Limb (tissue), 2 donors: ENCODE results near the gene INTS6.

Experiments
- DNase-seq, 2 donors: peaks; one replicate each; pipeline ENCODE4 v3.0.0-alpha.2; 2016; ENCODE audit errors: extremely low spot score in 2 of 2

Gene INTS6

GRCh38 chr13:51348069-51348967, 104.5 kb downstream of the INTS6 start:
- no peak for DNase-seq

DNA sequence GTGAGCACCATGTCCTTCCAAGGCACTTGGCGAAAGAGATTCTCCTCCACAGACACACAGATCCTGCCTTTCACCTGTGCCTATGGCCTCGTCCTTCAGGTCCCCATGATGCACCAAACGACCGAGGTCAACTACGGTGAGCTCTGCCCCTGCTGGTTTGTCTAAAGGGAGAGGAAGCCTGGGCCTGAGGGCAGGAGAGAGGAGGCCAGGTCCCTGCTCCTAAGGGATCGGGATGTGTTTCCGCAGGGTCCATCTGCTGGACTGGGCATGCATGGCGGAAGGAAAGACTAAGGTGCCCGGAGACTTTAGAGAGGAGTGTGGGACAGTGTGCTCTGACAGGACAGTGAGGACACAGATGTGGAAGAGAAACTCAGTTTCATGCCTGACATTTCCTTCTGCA, 105.7 kb downstream of the INTS6 start:
- DNase-seq: no peak

- no peak for DNase-seq
These were observed 106.4 kb downstream of the INTS6 start for GRCh38 chr13:51346397-51346796.

- DNase-seq: no peak
These were observed 109.4 kb downstream of the INTS6 start for GRCh38 chr13:51343475-51343874.

- DNase-seq: no peak
These were observed 110.1 kb downstream of the INTS6 start for GRCh38 chr13:51342706-51343105.

- no peak for DNase-seq
These were observed 111.0 kb downstream of the INTS6 start for GRCh38 chr13:51341791-51342190.

DNA sequence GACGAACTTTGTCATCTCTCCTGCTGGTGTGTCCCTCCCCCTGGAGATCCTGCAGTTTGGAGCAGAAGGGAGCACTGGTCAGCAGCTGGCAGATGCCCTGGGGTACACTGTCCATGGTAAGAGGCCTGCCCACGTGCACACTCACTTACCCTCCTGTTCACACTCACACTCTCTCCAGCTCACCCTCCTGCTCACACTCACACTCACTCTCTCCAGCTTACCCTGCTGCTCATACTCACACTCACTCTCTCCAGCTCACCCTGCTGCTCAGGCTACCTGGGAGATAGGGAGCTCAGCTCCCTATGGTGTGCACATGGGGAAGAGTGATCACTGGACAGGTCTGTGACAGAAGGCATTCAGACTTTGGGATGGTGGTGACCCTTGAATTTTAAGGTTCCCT, 111.6 kb downstream of the INTS6 start:
- DNase-seq: no peak

DNA sequence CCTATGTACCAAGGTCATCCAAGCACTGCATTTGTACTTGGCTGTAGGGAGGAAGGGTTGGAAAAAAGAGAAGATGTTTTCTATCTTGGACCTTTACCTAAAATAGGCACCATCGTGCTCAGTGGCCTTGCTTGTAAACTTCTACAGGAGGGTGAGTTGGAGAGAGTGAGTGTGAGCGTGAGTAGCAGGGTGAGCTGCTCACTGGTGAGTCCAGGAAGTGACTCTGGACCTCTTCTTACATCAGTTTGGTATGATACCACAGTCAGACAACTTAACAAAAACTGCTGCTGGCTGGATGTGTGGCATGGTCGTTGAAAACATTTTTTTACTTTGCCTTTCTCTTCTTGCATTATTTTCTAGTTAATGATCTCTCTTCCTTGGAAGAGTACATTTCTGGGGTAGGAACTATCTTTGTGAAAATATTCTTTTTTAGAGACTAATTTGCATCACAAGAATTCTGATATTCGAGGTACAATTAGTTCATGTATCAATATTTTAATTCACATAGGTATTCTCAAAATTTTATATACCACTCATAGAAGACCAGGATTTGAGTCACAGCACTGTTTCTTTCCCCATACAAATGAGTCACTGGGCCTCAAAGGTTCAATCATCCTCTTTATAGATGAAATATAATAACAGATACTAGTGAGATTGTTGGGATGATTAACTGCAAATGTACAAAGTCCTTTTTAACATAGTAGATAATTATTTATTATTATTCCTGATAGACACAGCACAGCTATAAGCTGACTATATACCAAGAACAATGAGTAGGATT, 112.7 kb downstream of the INTS6 start:
- DNase-seq: no peak

DNA sequence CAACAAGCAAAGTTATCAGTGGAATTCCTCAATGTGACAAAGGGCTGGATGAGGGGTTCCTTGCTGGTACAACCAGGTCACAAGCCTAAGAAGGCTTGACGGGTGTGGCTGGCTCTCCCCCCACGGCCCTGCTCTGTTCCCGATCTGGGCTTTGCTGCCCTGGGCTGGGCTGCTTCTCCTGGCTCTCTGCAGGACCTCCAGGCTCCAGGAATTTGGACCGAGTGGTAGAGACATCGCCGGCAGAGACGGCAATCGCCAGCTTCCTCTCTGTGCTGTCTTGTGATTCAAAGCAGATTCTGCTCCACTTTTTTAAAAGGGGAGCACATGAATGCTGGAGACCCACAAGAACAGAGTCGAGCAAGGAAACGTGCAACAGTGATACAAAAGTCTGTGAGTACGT, 113.5 kb downstream of the INTS6 start, which contains the start of gene SERPINE3:
SERPINE3 (plus strand) TSS at position 338 of the 400 bp plus-strand sequence. CDS start 1,401 bp downstream, outside the sequence.
- no peak for DNase-seq

- DNase-seq: no peak
These were observed 116.1 kb downstream of the INTS6 start for GRCh38 chr13:51336746-51337145.

DNA sequence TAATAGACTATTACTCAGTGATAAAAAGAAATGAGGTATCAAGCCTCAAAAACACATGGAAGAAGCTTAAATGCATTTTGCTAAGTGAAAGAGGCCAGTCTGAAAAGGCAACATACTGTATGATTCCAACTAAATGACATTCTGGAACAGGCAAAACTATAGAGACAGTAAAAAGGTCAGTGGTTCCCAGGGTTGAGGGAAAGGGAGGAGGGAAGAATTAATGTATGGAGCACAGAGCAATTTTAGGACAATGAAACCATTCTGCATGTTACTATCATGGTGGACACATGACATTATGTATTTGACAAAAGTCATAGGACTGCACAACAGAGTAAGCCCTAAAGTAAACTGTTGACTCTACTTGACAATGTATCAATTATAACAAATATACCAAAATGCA, 119.0 kb downstream of the INTS6 start:
- DNase-seq: no peak

- DNase-seq: no peak
These were observed 119.4 kb downstream of the INTS6 start for GRCh38 chr13:51333421-51333820.

GRCh38 chr13:51332566-51333361, 120.1 kb downstream of the INTS6 start:
- DNase-seq: no peak

GRCh38 chr13:51331354-51331861, 121.4 kb downstream of the INTS6 start:
- DNase-seq: no peak

DNA sequence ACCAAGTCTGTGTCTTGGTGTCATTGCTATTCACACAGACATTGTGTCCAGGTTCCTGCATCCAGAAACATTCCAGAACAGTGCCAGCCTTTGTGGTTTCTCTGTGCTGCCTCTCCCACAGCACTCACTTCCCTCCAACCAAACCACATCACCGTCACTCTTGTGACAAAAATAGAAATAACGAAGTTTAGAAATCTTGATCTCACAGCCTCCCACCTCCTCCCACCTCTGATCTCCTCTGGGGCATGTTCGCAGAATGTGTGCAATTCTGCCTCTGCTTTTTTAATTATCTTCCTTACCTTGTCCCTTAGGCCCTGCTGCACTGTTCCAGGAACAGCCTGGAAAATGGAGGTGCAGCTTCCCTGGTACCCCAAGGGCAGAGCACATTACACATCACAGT, 122.0 kb downstream of the INTS6 start:
- no peak for DNase-seq

DNA sequence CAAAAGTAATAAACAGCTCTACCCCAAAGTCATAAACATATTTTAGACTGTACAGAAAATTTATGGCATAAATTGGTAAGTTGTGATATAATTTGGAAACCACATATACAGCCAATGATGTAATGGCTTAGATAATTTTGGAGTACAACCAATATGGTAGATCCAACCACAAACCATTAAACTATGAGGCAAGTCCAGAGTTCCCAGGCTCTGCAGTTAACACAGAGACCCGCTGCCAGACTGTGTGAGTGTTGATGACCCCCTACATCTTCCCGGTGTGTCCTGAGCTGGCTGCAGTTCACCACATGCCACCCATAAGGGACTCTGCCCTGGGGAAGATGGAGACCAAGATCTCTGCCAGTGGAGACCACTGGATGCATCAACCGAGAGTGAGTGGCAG, 123.2 kb downstream of the INTS6 start:
- DNase-seq: no peak

DNA sequence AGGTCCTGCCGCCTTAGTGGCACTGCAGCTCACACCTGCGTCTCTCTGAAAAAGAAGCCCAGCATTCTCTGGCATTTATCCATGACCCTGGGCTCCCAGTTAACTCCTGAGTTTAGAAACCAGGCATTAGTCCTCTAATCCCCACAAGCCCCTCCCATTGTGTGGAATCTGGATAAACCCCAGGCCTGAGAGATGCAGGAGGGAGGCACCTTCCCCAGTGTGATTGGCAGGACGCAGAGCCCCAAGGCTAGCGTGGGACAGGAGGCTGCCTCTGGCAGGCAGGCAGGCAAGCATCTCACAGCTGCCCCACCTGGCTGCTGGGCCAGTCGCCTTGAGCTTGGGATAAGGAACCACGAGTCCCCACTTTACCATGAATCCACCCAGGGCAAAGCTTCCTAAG, 124.3 kb downstream of the INTS6 start:
- no peak for DNase-seq

- DNase-seq: no peak
These were observed 124.9 kb downstream of the INTS6 start for GRCh38 chr13:51327961-51328360.

- no peak for DNase-seq
These were observed 126.1 kb downstream of the INTS6 start for GRCh38 chr13:51326777-51327176.

DNA sequence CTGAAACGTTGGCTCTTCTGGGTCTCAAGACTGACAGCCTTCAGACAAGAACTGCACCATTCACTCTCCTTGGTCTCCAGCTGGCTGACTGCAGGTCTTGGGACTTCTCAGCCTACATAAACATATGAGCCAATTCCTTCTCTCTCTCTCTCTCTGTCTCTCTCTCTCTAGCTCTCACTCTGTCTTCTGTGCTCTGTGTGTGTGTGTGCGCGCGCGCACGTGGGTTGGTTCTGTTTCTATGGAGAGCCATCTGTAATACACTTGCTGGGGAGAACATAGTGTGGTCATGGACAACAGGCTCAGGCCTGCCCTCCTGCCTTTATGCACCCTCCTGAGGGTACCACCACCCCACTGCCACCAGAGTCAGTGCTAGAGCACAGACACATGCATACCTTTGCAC, 127.0 kb downstream of the INTS6 start:
- no peak for DNase-seq

DNA sequence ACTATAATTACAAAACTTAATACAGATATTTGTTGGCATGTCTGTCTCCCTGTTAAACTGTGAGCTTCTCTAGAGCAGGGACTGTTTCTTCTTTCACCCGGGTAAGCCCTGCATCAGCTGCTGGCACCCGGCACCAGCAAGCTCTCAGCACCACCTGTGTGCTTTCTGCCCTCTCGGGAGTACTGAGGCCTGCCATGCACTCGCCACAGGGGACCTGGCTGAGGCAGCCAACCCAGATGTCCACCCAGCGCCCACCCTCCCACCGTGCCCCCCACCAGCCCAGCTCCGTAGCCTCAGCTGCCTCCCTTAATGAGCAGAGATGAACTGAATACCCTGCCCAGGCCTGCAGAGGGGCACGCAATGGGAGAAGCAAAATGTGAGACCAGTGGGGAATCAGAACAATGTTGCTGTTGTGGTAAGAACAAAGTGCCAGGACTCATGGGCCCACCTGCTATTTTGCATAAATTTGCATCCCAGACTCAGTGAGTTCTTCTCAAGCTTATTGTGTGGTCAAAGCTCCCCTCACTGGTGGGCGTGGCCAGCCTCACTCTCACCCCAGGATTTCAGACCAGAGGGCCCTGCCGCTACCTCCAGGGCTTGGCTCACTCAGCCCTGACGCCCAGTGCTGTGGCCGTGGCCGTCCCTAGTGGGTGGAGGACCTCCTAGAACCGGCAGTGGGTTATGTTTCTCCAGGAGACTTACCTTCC, 128.0 kb downstream of the INTS6 start:
- DNase-seq: no peak
